Activated CD4-positive, alpha-beta T cell treated with anti-CD3 and anti-CD28 coated beads, Interleukin-2, amount 50 U/mL, for 1 hour (primary cell): ENCODE results near the gene TOMM22.
"Not testable (repeated sequence)": the region's sequence is repeated elsewhere in the genome, so short reads cannot be mapped to it uniquely, and the experiment has no call there.

Experiments used
- DNase-seq: peaks from one replicate; pipeline ENCODE4 v3.0.0-alpha.2; 2020

TOMM22 gene

GRCh38 chr22:38681582-38682335 lies at the start of gene TOMM22:
Gene TOMM22 (plus strand): TSS chr22:38681957. CDS start chr22:38681979, 22 bp downstream.
- peak; percentile 78 for DNase-seq

DNA sequence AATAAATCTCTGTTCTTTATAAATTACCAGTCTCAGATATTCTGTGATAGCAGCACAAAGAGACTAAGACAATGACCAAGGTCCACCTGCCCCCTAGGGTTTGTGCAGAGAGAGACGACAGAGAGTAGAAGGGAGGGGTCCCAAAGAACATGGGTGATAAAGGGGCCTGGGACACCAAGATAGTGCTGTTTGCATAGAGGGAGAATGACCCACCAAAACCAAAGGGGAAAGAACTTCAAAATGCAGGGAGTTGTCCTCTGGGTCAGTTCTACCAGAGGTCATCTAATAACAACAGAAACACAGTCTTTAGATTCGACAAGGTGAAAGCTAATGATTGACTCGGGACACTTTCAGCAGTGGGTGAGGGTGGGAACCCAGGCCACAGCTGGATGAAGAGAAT lies 49.2 kb upstream of the TOMM22 start:
- DNase-seq = no peak

- DNase-seq = no peak
Measured at GRCh38 chr22:38638216-38638615, 43.5 kb upstream of the TOMM22 start.

GRCh38 chr22:38638728-38639127 lies 43.0 kb upstream of the TOMM22 start:
- DNase-seq = no peak

- DNase-seq = no peak
Measured at GRCh38 chr22:38641476-38642040, 40.2 kb upstream of the TOMM22 start.

- not testable (repeated sequence) for DNase-seq
Measured at GRCh38 chr22:38644245-38644644, 37.5 kb upstream of the TOMM22 start.

DNA sequence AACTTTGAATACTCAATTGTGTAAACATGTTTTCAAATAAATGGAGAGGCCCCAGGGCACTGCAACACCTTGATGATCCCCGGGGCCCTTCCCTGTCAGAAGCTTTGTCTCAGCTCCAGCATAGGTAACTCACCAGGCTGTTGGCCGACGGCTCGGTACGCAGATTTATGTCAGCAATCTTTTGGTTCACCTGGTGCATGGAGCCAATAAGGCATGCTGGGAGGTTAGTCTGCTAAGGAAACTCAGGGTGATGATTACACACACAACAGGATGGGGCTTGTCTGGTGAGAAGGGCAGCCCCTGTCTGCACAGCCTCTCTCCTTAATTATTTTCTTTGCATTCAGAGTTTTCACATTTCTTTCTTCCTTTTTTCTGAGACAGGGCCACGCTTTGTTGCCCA lies 36.3 kb upstream of the TOMM22 start:
- DNase-seq = no peak

DNA sequence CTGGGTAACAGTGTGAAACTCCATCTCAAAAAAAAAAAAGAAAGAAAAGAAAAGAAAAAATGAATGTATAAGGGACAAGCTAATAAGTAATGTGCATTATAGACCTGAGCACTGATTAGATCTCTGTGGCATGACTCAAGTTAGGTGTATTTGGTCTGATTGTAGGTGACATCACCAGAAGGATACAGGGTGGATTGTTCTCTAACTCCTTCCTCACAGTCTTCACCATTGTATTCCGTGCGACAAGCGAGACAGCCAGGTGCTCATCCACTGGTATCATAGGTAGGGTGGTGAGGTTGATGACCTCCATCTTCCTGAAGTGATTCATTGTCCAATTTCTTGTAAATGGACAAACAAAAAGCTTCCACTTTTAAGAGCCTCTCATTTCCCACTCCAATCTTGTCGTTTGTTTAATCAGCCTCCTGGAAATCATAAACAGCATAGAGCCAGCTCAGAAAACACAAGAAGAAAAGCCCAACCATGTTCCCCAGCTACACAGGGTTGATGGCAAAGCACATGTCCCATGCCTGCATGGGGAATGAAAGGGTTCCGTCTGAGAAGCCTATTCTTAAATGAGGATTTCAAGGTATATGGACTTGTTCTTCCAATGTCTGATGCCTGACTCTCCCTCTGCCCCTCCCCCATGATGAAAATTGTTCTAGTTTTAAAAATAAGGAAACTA lies 31.8 kb upstream of the TOMM22 start:
- no peak for DNase-seq

GRCh38 chr22:38652859-38653258 lies 28.9 kb upstream of the TOMM22 start:
- DNase-seq = no peak

DNA sequence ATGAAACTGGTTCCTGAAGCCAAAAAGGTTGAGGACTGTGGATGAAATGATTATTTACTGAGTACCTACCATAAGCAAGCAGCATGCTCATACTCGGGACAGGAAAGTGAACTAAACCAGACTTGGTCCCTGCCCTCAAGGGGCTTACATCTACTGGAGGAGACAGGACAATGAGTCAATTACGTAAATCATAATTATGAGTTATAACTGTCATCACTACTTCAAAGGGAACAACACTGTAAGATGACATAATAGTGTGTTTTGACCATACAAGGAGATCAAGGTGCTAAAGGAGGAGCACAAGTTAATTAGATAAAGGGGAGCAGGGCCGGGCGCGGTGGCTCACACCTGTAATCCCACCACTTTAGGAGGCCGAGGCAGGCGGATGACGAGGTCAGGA lies 28.0 kb upstream of the TOMM22 start:
- no peak for DNase-seq

DNA sequence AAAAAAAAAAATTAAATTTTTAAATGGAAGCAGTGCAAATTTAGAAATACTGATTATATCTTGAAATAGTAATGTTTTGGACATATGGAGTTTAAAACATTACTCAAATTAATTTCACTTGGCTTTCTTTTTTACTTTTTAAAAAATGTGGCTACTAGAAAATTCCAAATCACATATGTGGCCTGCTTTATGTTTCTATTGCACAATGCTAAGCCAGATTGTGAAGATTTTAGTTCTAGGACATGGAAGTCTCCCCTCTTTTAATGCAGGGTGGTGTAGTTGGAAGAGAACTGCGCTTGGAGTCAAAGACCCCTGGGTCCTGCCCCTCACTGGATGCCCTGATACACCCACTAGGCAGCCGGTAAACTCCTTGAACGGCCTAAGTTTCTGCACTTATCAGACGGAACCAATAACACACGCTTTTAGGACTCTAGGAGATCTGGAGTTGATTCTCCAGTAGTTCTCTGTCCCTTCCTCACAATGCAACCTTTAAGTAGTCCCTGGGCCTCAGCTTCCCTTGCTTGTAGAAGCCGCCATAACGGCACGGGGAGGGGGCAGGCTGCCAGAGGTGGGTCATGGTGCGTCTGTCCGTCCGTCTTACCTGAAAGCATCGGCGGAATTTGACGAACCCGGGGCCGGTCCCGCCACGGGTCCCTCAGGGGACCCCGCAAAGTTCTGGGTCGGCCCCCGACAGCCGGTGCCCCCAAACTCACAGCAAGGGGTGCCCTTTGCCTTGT lies 26.1 kb upstream of the TOMM22 start:
- no peak for DNase-seq

DNA sequence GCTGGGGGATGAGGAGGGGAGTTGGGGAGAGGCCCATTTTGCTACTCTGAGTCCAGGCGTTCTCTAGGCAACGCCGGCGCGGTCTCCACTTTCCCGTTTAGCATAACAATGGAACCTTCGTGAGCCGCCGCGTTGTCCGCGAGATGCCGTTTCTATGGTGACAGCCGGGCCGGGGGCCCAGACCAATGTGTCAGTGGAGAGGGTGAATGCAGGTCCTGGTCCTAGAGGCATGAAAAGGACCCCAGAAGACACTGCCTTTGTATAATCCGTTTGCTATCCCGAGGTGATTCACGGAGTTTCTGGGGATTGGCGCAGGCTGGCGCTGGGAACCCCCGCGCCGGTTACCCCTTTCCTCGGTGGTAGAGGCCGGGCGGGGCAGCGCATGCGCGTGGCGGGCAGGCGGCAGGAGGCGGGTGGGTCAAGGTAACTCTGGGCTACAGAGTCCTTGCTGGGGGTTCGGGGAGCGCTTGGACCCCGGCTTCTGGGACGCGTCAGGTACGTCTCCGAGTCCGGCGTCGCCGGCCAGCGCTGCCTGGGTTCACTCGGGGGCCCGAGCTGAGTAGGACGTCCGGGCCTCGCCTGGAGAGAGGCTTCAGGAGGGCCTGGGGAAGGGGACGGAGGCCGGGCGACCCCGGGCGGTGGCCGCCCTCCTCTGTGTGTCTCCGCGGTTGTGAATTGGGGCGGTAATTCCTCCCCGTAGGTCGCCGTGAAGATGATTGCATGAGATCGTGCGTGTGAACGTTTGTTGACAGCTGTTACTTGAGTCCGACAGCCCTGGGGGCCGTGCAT lies 25.3 kb upstream of the TOMM22 start, which contains the start of the genes CBY1 and FAM227A:
Gene CBY1, plus strand, starts transcription at position 383 of the 789 bp plus-strand sequence. CDS start 11,417 bp downstream, outside the sequence.
Gene FAM227A, minus strand, starts transcription at position 137 of the 789 bp plus-strand sequence. CDS start 6,224 bp downstream, outside the sequence.
- peak; percentile 82 for DNase-seq

- DNase-seq = peak; percentile 18
Measured at GRCh38 chr22:38657045-38657909, 24.5 kb upstream of the TOMM22 start.

DNA sequence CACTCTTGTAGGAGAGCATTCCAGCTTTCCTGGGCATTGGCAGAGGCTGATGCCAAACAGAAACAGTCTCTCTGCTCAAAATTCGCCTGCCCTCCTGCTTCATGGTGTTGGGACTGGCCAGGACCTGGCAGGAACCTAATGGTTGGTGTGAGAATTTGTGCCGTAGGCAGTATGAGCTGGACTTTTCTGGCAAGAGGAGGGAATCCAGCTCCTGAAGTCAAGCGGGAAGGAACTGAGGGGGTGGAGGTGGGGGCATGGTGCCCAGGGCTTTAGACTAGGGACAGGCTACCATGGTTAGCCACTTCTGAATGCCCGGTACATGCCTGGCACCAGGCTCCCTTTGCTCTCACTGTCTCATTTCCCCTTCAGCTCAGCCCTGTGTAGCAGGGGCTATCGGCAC lies 6.9 kb upstream of the TOMM22 start:
- DNase-seq = no peak

- DNase-seq = no peak
Measured at GRCh38 chr22:38675833-38676232, 5.9 kb upstream of the TOMM22 start.

DNA sequence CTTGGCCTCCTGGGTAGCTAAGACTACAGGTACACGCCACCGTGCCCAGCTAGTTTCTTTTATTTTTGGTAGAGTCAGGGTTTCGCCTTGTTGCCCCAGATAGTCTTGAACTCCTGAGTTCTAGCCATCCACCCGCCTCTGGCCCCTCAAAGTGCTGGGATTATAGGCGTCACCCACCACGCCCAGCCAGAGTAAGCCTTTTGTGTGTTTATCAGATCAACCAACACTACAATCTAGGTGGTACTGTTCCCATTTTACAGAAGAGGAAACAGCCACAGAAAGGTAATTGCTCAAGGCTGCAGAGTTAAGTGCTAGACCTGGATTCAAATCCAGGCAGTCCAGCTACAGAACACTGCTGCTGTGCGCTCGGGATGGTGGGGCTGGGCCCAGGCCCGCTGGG lies 3.1 kb downstream of the TOMM22 start:
- no peak for DNase-seq

DNA sequence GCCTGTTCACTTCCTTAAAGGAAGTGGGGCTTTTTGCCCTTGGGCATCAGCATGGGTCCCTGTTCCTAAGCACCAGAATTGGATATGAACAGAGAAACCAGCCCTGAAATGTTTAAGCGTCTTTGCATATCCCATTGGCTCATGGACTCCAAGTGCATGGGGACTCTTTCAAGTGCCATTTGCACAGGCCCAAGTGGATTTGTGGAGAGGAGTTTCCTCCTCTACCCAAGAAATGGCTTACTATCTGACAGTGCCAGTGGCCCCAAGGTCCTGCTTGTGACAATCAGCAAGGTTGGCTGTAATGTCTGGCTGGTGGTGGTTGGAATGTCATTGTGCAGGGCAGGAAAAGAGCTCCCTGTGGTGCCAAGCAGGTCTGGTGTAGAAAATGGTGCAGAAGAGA lies 4.0 kb downstream of the TOMM22 start:
- no peak for DNase-seq

GRCh38 chr22:38689651-38690050 lies 7.9 kb downstream of the TOMM22 start:
- DNase-seq = no peak

DNA sequence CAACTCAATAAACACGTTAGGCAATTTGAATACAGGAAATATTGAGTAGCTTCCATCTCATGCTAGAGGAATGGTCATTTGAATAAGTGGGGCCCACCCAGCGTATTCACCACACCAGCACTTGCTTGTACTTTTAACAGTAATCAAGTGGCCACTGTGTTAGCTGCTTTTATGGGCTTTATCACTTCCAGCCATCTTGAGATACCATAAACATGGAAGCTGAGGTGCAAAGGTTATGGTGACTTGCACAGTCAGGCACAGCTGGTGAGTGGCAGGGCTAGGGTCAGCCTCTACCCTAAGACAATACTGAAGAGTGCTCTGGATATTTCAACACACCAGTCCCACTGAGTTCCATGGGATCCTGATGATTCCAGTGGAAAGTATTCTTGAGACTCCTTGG lies 12.3 kb downstream of the TOMM22 start:
- DNase-seq = no peak

DNA sequence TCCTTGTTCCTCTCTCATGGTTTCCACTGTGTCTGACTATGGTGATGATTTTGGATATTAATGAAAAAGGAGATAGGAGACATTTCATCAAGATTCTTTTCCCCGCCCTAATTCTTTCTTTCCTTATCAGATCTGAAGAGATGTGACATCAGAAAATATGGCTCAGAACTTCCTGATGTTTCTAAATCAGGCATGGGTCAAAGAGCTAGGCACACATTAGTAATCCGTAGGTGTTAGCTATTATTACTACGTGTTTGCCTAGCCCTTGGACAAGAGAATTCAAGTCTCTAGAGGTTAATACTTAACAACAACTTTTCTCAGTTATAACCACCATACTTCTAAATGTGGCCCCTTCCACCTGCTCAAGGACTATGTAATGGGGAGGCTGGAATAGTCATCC lies 13.2 kb downstream of the TOMM22 start:
- no peak for DNase-seq
